HG03103 (cell line): Measurements from ENCODE around the gene ARID4A.
A peak's percentile ranks its signal among the peaks of the same experiment; 100 is the strongest.
"Not testable (repeated sequence)": the region's sequence is repeated elsewhere in the genome, so short reads cannot be mapped to it uniquely, and the experiment has no call there.

ENCODE experiments used
- ATAC-seq: cut with Tn5 transposase; IDR thresholded peaks from one replicate; pipeline ENCODE4 v1.9.1; 2021; ENCODE audit warnings: low read depth; ENCODE audit not compliant: unreplicated experiment

ARID4A gene

DNA sequence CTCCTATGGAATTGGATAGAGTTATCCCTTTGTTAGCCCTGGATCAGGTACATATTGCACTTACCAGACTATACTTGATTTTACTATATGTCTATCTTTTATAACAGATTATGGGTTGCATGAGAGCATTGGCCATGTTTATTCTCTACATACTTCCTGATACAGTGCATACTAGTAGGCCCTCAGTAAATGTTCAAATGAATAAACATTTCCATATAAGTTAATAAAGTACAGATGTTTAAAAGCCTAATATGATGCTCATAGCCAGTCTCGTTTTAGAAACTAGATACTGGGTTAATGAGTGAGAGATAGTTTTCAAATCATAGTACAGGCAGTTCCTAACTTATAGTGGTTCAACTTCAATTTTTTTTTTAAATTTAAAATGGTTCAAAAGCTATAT lies 57.9 kb downstream of the ARID4A start:
- no peak for ATAC-seq

DNA sequence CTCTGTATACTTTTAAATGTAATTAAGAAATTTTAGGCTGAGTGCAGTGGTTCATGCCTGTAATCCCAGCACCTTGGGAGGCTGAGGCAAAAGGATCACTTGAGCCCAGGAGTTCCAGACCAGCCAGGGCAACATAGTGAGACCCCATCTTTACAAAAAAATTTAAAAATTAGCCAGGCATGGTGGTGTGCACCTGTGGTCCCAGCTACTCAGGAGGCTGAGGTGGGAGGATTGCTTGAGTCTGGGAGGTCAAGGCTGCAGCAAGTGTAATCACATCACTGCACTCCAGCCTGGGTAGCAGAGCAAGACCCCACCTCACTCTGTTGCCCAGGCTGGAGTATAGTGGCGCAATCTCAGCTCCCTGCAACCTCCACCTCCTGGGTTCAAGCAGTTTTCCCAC lies 63.9 kb downstream of the ARID4A start:
- ATAC-seq: not testable (repeated sequence)

DNA sequence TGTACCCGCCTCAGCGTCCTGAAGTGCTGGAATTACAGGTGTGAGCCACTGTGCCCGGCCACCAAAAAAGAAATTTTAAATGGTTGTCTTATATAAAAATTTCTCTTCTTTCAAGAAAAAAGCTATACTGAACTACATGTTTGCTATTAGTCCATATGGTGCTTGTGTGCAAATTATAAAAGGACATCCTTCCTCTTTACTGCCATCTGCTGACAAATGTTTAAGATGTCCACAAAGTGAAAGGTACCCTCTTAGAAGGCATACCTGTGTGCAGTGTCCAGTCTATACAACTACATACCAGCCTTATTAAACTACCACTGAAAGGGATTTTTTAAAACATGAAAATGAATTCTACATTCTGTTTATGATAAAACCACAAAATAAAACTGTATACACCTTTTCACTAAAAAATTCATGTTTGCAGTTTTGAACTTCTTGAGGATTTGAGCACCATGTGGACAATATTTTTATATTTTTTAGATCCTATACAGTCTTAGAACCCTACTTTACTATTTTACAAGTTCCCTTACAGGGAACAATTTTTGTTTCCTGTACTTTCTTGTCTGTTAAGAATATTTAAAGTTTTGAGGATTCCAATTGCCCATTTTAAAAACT lies 64.5 kb downstream of the ARID4A start:
- no peak for ATAC-seq

DNA sequence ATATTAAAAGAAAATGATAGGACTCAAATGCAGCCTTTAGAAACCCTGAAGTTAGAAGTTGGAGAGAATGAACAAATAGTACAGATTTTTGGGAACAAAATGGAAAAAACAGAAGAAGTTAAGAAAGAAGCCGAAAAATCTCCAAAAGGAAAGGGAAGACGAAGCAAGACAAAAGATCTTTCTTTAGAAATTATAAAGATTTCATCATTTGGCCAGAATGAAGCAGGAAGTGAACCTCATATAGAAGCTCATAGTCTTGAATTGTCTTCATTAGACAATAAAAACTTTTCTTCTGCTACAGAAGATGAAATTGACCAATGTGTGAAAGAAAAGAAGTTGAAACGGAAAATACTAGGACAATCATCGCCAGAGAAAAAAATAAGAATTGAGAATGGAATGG lies 66.0 kb downstream of the ARID4A start:
- no peak for ATAC-seq

DNA sequence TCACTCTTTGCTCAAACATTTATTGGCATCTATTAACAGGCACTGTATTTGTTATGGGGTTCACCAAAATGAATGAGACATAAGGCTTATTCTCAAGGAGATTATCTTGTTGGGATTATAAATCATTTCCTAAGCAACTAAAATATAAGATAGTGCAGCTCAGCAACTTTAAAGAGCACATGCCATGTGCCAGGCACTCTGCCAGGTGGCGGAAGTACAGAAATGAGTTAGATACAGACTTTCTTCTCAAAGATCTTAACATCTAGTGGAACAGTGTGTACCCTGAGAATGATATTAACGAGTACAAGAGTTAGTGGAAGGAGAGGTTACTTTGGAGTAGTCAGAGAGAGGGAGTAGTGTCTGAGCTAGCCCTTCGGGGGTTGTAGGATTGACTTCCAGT lies 68.9 kb downstream of the ARID4A start:
- no peak for ATAC-seq

DNA sequence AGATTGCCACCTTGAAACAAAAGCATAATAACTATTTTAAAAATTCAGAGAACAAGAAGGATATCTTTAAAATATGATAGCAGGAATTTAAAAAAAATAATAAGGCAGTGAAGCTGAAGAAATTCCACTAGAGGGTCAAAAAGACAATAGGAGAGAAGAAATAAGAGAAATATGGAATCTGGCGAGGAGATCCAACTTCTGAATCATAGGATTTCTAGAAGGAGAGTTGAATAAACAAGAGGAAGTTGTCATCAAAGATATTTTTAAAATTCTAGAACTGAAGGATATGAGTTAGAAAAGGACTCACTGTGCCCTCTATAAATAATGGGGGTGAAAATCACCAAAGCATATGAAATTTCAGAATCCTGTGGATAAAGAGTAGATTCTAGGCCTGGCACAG lies 70.6 kb downstream of the ARID4A start:
- no peak for ATAC-seq

DNA sequence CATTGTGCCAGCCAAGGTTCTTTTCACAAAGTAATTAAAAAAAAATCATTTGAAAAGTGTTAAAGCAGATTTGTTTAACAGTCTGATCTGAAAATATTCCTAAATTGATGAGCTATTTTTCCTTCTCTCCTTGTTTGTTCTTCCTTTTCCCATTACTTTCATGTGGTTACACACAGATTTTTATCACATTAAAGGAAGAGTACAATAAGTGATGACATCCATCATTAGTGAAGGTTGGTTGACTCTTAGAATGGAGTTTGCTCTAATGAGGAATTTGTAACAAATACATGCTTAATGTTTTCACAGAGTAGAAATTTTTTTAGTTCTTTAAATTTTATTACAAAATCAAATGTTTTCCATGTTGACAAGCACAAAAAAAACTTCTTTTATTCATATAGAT lies 78.4 kb downstream of the ARID4A start:
- no peak for ATAC-seq

DNA sequence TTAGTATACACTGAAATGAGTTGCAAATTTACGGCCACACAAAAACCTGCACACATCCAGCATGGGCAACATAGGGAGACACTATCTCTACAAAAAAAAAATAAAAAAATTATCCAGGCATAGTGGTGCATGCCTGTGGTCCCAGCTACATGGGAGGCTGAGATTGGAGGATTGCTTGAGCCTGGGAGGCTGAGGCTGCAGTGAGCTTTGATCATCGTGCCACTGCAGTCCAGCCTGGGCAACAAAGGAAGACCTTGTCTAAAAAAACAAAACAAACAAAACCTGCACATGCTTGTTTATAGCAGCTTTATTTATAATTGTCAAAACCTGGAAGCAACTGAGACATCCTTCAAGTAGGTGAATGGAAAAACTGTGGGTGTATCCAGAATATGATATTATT lies 92.5 kb downstream of the ARID4A start:
- ATAC-seq: no peak

DNA sequence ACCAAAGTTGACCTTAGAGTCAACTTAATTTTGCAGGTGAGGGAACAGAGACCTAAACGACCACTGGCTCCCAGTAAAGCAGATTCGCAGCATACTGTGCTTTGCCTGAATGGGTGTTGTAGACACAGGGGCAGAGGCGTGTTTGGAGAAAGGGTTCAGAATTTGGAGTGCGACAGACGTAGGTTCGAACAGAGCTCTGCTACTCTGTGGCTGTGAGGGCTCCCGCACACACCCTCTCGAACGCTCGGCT lies 97.1 kb downstream of the ARID4A start:
- no peak for ATAC-seq

DNA sequence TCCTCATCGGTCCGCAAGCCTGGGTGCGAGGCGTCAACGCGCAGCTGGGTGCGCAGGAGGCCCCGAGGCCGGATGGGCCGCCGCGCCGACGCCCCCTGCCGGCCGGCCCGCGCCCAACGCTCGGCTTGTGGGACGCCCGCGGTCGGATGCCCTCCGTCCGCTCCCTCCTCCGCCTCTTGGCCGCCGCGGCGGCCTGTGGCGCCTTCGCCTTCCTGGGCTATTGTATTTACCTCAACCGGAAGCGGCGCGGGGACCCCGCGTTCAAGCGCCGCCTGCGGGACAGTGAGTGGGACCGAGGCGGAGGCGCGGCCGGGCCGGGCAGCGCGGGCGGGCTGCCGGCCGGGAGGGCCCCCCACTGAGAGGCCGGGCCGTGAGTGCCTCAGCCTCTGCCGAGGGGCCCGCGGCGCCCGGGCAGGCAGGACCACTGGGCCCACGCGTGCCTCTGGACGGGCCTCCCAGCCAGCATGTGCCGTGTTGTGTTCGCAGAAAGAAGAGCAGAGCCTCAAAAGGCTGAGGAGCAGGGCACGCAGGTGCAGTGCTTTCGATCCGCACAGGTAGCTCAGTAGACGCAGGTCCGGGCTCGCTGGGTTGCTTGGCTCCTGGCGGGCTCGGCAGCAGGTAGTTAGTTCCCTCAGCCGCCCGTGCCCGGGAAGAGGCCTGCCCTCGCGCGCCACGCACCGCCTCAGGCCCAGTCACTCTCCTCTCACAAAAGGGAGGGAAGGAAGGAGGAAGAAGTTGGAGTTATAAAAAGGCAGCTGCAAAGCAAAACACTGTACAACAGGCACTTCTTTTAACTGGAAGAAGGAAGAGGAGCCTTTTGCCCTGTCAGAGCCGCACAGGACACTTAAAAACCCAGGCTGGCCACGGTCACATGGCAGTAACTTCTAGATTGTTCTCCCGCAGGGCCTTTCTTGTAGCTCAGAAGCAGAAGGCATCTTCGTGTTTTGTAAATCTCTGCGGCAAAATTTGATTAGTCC lies 97.7 kb downstream of the ARID4A start, which contains the start of gene TOMM20L:
Gene TOMM20L, plus strand, starts transcription at position 119 of the 977 bp plus-strand sequence. Its CDS starts 28 bp downstream, at position 147.
- ATAC-seq: peak; percentile 92

DNA sequence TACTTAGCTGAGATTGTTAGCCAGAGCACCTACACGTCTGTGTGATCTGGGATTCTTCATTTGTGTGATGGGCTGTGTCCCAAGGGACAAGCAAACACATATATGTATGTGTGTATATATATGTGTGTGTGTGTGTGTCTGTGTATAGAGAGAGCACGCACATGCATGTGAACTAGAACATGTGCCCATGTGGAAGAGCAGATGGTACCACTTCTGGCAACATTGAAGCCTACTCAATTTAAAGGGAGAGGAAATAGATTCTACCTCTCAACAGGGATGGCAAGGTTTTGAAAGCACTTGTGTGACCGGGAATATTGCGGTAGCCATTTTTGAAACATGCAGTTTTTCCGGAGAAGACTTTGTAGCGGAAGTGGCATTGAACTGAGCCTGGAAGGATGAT lies 98.8 kb downstream of the ARID4A start:
- ATAC-seq: no peak

DNA sequence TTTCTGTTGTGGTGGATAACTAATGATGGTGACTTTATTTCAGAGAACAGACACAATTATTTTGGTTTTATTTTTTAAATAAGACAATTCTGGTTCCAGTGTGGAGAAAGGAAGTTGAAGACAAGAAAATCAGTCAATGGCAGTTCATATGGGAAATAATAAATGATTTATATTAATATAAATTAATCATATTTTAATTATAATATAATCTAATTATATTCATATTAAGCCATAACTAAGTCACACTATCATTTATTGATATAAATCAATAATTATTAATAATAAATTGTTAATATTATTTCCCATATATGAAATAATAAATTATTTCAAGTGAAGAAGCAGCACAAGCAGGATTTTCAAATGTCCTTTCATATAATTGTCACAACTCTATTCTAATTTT lies 100.1 kb downstream of the ARID4A start:
- ATAC-seq: no peak

DNA sequence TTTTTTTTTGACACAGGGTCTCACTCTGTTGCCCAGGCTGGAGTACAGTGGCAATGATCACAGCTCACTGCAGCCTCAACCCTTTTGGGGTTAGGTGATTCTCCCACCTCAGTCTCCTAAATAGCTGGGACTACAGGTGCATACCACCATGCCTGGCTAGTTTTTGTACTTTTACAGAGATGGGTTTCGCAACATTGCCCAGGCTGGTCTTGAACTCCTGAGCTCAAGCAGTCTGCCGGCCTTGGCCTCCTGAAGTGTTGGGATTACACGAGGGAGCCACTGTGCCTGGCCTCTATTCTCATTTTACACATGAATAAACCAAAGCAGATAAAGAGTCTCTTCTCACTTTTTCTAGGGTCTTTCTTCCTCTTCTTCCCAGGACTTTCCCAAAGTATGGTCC lies 100.5 kb downstream of the ARID4A start:
- ATAC-seq: no peak

DNA sequence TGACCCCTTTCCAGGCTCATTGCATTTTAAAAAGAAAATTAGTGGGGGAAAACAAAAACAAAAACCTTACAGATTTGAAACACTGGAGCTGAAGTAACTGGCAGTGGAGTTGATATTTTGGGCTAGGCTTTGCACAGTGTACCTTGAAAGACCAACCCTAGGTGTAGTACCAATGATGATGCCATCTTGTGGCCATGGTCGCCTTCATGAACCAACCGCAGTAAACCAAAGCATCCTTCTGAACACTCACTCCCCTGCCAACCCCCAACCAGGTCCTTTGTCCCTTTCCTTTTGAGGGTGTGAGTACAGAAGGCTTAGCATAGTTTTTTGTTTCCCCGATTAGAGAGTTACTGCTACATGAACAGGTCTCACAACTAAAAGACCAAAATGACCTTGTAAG lies 103.2 kb downstream of the ARID4A start:
- no peak for ATAC-seq

DNA sequence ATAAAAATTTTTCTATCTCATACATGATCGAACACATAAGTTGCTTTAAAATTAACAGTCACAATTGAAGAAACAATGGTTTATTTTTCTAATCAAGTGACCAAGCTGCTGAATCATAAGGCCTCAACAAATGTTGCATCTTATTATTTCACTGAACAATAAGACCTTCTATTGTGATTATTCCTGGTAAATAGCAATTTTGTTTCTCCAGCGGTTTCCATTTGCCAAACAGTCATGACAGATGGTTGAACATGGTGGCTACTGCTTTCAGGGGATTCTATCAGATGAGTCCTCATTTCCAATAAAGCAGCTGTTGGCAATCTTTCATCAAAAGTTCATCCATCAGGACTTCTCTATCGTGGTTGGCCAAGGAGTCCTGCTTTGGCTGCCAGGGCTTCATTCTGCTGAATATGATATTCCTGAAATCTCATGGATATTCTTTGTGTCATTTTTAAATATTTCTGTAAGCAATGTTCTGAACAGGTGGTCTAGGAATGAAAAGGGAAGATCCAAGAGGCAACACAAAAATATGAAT lies 110.4 kb downstream of the ARID4A start:
- no peak for ATAC-seq

DNA sequence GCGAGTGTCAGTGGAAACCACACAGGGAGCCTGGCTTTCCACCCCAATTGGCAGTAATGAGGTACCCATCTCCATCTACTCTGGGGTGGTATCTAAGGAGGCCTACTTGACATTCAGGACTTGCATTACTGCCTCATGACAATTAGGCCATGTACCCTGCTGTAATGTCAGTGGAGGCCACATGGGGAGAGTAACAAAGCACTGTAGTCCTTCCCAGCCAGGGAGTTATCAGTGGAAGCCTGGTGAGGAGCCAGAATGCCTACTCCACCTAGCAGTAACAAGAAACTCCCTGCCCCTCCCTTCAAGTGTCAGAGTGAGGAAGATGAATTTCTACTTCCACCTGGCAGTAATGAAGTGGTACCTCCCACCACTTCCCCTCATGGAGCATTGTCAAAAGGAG lies 116.5 kb downstream of the ARID4A start:
- ATAC-seq: no peak

DNA sequence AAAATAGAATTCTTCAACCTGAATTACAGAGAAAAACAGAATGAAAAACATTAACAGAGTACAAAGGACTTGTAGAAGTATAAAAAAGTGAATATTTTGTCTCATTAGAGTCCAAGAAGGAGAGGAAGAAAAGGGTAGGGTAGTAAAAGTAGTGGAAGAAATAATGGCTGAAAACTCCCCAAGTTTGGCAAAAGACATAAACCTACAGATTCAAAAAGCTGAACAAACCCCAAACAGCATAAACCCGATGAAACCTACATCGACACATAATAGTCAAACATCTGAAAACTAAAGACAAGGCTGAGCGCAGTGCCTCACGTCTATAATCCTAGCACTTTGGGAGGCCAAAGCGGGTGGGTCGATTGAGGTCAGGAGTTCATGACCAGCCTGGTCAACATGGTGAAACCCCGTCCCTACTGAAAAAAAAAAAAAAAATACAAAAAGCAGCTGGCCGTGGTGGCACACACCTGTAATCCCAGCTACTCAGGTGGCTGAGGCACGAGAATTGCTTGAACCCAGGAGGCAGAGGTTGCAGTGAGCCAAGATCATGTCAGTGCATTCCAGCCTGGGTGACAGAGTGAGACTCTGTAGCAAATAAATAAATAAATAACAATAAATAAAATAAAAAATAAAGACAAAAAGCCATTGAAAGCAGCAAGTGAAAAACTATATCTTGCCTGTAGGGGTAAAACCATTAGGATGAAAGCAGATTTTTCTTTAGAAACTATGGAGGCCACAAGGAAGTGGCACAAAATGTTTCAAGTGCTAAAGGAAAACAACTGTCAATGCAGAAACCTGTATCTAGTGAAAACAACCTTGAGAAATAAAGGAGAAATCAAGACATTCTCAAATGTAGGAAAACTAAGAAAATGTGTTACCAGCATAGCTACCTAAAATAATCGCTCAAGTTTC lies 117.5 kb downstream of the ARID4A start:
- ATAC-seq: no peak

DNA sequence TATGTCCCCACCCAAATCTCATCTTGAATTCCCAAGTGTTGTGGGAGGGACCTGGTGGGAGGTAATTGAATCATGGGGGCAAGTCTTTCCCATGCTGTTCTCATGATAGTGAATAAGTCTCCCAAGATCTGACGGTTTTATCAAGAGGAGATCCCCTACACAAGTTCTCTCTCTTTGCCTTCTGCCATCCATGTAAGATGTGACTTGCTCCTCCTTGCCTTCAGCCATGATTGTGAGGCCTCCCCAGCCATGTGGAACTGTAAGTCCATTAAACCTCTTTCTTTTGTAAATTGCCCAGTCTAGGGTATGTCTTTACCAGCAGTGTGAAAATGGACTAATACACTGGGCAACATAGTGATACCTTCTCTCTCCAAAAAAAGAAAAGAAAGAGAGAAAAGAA lies 118.6 kb downstream of the ARID4A start:
- not testable (repeated sequence) for ATAC-seq
